NCI-H526 treated with DMSO at 0.1 percent for 48 hours (cell line): ENCODE data around the gene F8A2.
"Not testable (repeated sequence)": the region's sequence is repeated elsewhere in the genome, so short reads cannot be mapped to it uniquely, and the experiment has no call there.

Experiments
- DNase-seq: peaks from one replicate; lab custom pipeline; 2025; lab: John Stamatoyannopoulos, UW

The F8A2 gene

DNA sequence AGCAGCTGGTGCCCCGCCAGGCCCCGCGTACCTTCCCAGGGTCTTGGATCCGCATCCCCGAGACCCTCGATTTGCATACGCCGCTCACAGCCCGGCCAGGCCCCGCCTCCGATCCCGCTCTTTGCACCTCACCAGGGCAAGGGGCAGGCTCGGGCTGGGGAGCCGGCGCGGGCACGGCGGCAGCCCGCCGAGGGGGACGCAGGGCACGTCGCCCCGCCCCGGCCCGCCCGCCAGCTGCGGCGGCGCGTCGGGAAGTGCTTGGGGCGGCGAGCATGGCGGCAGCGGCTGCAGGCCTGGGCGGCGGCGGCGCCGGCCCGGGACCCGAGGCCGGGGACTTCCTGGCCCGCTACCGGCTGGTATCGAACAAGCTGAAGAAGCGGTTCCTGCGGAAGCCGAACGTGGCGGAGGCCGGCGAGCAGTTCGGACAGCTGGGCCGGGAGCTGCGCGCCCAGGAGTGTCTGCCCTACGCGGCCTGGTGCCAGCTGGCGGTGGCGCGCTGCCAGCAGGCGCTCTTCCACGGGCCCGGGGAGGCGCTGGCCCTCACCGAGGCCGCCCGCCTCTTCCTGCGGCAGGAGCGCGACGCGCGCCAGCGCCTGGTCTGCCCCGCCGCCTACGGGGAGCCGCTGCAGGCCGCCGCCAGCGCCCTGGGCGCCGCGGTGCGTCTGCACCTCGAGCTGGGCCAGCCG lies at the start of gene F8A2:
Gene F8A2 (plus strand): TSS at position 253 of the 686 bp plus-strand sequence. CDS start 20 bp downstream, at position 273.
- not testable (repeated sequence) for DNase-seq

DNA sequence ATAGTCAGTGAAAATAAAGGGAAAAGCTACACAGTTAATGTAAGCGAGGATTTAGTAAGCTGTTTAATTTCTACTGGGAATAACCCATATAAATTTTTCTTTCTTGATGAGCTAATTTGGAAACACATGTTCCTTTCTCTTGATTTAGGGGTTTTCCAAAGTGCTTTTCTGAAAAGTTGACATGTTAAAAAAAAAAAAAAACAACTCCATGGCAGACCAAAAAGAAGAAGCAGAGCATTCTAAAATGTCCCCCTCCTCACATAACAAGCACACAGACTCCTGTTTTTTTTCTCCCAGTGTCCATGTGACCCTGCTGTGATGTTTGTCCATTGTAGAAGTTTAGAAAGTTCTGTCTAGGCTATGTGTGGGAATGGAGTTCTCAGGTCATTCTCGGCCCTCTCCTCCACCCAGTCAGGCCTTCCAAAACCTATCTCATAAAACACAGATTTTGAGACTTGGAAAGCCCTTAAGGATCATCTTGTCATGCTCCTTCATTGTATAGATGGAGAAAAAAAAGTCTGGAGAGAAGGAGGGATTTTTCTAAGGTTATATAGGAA lies 48.3 kb upstream of the F8A2 start:
- no peak for DNase-seq

DNA sequence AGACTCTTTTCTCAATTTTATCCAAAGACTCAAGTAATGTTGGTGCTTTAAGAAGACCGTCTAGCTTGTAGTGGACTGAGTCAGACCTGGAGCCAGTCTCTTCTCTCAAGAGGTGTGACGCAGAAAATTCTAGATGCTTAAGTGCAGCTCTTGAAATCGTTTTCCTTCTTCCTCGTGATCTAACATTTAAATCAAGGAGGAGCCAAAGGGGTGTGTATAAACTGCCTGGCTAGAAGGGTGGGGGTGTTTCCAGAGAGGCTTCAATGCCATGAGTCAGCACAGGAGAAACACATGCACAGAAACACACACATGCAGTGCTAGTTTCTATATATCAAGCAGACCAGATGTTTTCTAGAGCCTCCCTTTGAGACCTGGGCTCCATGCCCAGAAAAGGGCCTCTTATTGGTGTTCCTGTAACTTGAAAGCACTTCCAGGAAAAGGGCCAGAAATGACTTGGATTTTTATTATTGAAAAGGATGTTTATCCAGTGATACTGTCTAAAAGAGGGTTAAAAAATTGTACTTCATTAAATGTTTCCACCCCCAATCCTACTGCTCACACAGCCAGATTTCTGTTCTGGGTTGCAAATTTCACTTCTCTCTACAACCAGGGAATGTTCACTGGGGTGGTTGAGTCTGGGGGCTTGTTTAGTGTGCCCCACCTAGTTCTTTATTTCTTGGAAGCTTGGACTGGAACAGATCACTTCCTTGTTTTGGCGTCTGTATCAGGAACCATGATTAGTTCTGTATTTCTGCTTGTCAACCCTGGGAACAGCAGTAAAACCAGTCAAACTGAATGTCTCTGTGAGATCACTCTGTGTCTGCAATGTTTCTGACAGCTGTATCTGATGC lies 47.2 kb upstream of the F8A2 start, which contains the start of gene CLIC2:
Gene CLIC2 (minus strand): TSS at position 129 of the 851 bp plus-strand sequence. CDS start 187 bp downstream, outside the sequence.
- no peak for DNase-seq

DNA sequence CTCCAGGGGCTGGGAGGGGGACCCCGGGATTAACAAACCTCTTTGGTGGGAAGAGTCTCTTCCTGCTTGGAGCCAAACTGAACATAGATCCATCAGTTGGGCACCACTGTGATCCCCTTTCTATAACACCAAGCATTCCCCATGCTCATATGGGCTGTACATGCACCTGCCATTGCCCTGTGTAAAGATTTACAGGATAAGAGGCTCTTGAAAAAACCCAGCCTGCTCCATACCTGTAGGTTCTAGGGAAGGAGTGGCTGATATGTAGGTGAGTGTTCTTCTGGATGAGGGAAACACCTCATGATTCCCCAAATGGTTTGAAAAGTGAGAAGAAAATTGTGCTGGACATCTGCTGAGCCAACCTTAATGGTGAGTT lies 46.6 kb upstream of the F8A2 start:
- DNase-seq: not testable (repeated sequence)

DNA sequence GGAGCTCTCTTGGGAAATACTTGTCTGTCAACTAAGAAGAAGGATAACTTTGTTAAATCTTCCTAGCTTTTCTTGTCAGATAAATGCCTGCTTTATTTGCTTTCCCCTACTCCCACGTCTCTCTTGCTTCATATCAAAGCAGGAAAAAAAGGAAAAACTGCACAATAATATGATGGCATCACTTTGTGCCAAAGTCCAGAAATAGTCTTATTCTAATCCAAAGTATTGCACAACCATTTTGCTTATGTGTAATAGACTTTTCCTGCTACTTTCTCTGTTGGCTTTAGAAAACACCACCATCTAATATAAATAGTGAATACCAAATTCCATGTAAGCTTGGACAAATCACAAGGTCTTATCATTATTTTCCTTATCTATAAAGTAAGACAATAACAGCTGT lies 36.2 kb upstream of the F8A2 start:
- not testable (repeated sequence) for DNase-seq

DNA sequence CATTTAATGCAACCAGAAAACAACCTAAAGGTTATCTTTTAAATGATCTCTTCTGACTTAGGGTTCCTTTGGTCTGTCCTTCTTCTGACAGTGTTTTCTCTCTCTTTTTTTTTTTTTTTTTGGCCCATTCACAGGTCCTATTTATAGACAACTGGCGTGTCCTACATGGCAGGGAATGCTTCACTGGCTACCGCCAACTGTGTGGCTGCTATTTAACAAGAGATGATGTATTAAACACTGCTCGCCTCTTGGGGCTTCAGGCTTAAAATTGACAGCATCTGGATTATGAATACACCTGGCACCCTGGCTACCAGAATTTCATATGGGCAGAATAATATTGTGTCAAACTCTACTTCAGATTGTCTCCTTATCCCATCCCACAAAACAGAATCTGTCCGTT lies 32.4 kb upstream of the F8A2 start:
- not testable (repeated sequence) for DNase-seq

DNA sequence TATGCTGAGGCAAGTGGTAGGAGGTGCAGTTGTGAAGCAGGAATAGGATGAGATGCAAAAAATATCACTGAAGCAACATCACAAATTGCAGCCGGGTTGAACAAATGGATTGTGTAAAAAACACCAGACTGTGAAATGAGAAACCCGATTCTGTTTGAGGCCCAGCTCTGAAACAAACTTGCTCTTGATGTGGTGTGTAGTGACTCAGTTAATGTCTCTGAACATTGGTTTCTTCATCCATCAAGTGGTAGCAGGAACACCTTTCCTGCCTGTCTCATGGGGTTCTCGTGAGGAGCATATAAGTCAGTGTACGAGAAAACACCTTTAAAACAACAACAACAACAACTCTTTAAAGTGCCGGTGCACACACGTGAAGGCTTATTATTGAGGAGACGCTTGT lies 18.2 kb upstream of the F8A2 start:
- not testable (repeated sequence) for DNase-seq

DNA sequence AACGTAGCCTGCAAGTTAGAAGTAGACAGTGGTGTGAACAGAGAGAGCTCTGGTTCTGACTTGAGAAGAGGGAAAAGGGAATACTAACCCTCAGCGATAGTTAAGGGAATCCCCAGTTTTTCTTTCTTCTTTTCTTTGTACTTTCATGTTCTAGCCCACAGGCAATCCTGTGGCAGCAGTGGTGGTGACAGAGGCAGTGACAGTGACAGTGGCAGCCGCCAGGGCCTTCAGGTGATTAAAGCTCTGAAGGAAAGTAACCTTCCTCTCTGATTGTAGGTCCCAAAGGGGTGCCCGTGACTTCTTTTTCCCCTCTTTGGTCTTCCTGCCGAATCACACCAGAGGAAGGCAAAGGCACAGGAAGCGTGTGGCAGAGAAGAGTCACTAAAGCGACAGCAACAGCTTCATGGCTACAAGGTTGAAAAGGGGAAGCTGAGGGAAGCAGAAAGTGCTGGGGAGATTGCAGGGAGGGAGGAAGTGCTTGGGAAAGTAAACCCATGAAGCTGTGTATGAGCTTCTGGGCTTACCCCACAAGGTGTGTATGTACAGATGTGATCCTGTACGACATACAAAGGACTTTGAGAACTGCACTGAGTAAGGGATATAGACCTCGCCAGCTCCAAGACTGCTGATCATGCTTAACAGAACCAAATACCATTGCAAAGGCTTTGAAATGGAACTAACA lies 8.0 kb upstream of the F8A2 start:
- DNase-seq: not testable (repeated sequence)

DNA sequence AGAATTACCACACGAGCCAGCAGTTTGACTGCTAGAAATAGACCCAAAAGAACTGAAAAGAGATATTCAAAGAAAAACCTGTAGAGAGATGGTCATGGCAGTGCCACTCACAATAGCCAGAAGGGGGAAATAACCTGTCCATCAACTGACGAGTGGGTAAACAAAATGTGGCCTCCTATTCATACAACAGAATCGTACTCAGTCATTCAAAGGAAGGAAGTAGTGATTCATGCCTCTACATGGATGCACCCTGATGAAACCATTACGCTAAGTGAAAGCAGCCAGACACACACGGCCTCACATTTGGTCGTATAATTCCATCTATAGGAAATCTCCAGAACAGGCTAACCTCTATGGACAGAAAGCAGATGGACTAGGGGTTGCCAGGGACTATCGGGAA lies 2.1 kb upstream of the F8A2 start:
- not testable (repeated sequence) for DNase-seq

DNA sequence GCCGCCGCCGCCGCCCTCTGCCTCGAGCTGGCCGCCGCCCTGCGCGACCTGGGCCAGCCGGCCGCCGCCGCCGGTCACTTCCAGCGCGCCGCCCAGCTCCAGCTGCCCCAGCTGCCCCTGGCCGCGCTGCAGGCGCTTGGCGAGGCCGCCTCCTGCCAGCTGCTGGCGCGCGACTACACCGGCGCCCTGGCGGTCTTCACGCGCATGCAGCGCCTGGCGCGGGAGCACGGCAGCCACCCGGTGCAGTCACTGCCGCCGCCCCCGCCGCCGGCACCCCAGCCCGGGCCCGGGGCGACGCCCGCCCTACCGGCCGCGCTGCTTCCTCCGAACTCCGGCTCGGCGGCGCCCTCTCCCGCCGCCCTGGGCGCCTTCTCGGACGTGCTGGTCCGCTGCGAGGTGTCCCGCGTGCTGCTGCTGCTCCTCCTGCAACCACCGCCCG lies 653 bp downstream of the F8A2 start:
- not testable (repeated sequence) for DNase-seq

DNA sequence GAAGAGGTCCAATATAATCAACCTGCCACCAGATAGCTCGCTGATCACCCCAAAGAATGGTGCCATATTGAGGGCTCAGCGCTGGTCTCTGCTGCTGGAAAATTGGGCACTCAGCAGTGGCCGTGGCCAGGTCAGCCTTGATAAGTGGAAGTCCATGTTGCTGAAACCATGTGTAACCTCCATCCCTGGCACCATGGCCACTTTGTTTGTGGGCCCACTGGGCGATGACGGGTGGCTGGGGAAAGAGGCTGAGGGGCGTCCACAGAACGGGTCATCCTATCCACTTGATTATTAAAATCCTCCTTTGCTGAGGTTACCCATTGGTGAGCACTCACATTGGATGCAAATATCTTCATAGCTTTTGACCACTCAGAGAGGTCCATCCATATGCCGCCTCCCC lies 7.7 kb downstream of the F8A2 start:
- no peak for DNase-seq

DNA sequence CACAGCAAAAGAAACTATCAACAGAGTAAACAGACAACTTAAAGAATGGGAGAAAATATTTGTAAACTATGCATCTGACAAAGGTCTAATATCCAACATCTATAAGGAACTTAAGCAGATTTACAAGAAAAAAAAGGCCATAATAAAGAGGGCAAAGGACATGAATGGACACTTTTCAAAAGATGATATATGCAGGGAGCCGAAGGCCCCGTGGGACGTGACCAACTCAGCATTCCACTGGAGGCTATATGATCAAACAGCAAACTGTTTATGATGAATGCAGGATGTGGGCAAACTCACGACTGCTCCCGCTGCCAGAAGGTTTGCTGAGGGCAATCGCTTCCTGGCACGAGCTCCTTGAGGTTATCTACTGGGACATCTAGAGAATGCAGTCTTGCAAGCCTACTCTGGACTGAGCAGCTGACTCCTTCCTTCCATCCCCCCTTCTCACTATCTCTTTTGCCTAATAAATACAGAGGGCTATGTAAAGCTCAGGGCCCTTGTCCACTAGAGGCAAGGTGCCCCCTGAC lies 12.9 kb downstream of the F8A2 start:
- DNase-seq: not testable (repeated sequence)

DNA sequence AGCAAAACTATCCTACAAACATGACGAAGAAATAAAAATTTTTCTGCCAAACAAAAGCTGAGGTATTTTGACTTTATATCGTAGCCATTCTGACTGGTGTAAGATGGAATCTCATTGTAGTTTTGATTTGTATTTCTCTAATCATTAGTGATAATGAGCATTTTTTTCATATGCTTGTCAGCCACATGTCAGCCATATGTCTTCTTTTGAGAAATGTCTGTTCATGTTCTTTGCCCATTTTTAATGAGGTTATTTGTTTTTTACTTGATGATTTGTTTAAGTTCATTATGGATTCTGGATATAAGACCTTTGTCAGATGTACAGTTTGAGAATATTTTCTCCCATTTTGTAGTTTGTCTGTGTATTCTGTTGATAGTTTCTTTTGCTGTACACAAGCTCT lies 24.5 kb downstream of the F8A2 start:
- DNase-seq: no peak

DNA sequence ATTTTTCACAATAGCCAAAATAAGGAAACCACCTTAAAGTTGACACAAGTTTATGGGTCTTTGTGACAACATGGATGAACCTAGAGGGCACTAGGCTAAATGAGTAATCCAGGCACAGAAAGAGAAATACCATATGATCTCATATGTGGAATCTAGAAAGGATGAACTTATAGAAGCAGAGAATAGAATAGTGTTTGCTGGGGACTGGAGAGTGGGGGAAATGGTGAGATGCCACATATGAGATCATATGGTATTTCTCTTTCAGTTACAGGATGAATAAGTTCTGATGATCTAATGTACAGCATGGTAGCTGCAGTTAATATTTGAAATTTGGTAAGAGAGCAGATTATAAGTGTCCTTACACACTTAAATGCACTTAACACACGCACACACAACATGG lies 35.9 kb downstream of the F8A2 start:
- DNase-seq: no peak
